Measurements from ENCODE around the gene IL1RL2.

The IL1RL2 gene

GRCh38 chr2:102186791-102187495 is at the start of gene IL1RL2:
Gene IL1RL2, plus strand, starts transcription at chr2:102187023. Its CDS starts 845 bp downstream, at chr2:102187868.
- Histone ChIP-seq H3K79me2 (ENCODE audit: insufficient read depth, low read length) (no peaks in the 10 kb centered on the region), H2AFZ (ENCODE audit: low read length) (no peak within 1 kb of the TSS), H3K9me3 (ENCODE audit: insufficient read depth, low read depth, low read length) (no peaks in the 10 kb centered on the region), H3K4me3 (ENCODE audit: low read length, poor library complexity, severe bottlenecking) (no peak within 1 kb of the TSS), H3F3A (ENCODE audit: low read depth) (no peaks in the 10 kb centered on the region), H3K9ac (ENCODE audit: low read depth, low read length, poor library complexity, severe bottlenecking) (no peak within 1 kb of the TSS), H3K36me3 (ENCODE audit: insufficient read depth, low read length) (no peaks in the 10 kb centered on the region), H3K27me3 (ENCODE audit: insufficient read depth, low read length, poor library complexity, severe bottlenecking) (no peaks in the 10 kb centered on the region), H3K4me2 (ENCODE audit: low read depth, low read length, poor library complexity, severe bottlenecking) (no peak within 1 kb of the TSS), H3K4me1 (ENCODE audit: insufficient read depth, low read length, poor library complexity, severe bottlenecking) (no peaks in the 10 kb centered on the region), H3K9me2 (replicated peaks; ENCODE audit: low read depth, low read length) (no peaks in the 10 kb centered on the region), H4K20me1 (ENCODE audit: insufficient read depth, low read length, poor library complexity, severe bottlenecking) (no peaks in the 10 kb centered on the region)
- TF ChIP-seq, protein P1, sequence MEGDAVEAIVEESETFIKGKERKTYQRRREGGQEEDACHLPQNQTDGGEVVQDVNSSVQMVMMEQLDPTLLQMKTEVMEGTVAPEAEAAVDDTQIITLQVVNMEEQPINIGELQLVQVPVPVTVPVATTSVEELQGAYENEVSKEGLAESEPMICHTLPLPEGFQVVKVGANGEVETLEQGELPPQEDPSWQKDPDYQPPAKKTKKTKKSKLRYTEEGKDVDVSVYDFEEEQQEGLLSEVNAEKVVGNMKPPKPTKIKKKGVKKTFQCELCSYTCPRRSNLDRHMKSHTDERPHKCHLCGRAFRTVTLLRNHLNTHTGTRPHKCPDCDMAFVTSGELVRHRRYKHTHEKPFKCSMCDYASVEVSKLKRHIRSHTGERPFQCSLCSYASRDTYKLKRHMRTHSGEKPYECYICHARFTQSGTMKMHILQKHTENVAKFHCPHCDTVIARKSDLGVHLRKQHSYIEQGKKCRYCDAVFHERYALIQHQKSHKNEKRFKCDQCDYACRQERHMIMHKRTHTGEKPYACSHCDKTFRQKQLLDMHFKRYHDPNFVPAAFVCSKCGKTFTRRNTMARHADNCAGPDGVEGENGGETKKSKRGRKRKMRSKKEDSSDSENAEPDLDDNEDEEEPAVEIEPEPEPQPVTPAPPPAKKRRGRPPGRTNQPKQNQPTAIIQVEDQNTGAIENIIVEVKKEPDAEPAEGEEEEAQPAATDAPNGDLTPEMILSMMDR (conservative IDR thresholded peaks at IDR 0.05; ENCODE audit: low read length) = no peak
- no peak for TF ChIP-seq EZH2phosphoT487 (IDR thresholded peaks at IDR 0.05; ENCODE audit: borderline replicate concordance)

DNA sequence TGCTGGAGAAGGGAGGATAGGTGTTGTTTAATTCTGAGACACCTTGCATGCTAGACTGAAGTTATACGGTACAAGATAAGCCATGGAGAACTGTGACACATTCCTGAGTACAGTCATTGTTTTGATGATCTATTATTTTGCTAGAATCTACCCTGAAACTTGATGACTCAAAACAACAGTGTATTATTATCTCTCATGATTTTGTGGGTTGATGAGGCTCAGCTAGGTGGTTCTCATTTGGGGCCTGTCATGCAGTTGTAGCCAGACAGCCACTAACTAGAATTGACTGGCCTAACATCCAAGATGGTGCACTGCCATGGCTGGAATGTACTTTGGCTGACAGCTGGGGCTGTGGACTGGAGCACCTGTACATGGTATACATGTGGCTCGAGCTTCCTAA is 49.7 kb upstream of the IL1RL2 start:
- peaks cover 14% of the 10 kb centered on the region for H3K4me1 ChIP-seq (ENCODE audit: insufficient read depth, low read length, poor library complexity, severe bottlenecking)
- no peak overlapping the region for H3K4me2 ChIP-seq (ENCODE audit: low read depth, low read length, poor library complexity, severe bottlenecking)
- H4K20me1 ChIP-seq (ENCODE audit: insufficient read depth, low read length, poor library complexity, severe bottlenecking) = no peaks in the 10 kb centered on the region
- no peaks in the 10 kb centered on the region for H3K36me3 ChIP-seq (ENCODE audit: insufficient read depth, low read length)
- H2AFZ ChIP-seq (ENCODE audit: low read length) = no peak overlapping the region
- H3K79me2 ChIP-seq (ENCODE audit: insufficient read depth, low read length) = no peaks in the 10 kb centered on the region
- H3K9me2 ChIP-seq (replicated peaks; ENCODE audit: low read depth, low read length) = no peaks in the 10 kb centered on the region
- no peak overlapping the region for H3K9ac ChIP-seq (ENCODE audit: low read depth, low read length, poor library complexity, severe bottlenecking)
- TF ChIP-seq EZH2phosphoT487 (IDR thresholded peaks at IDR 0.05; ENCODE audit: borderline replicate concordance) = no peak
- TF ChIP-seq, protein P1 (conservative IDR thresholded peaks at IDR 0.05; ENCODE audit: low read length) = no peak
- no peaks in the 10 kb centered on the region for H3K27me3 ChIP-seq (ENCODE audit: insufficient read depth, low read length, poor library complexity, severe bottlenecking)
- H3K9me3 ChIP-seq (ENCODE audit: insufficient read depth, low read depth, low read length) = no peaks in the 10 kb centered on the region
- H3F3A ChIP-seq (ENCODE audit: low read depth) = no peaks in the 10 kb centered on the region
- no peak overlapping the region for H3K4me3 ChIP-seq (ENCODE audit: low read length, poor library complexity, severe bottlenecking)

- H3K36me3 ChIP-seq (ENCODE audit: insufficient read depth, low read length) = no peaks in the 10 kb centered on the region
- no peaks in the 10 kb centered on the region for H3K27me3 ChIP-seq (ENCODE audit: insufficient read depth, low read length, poor library complexity, severe bottlenecking)
- H3K9me2 ChIP-seq (replicated peaks; ENCODE audit: low read depth, low read length) = no peaks in the 10 kb centered on the region
- H2AFZ ChIP-seq (ENCODE audit: low read length) = no peak overlapping the region
- H3K9ac ChIP-seq (ENCODE audit: low read depth, low read length, poor library complexity, severe bottlenecking) = no peak overlapping the region
- H3K4me3 ChIP-seq (ENCODE audit: low read length, poor library complexity, severe bottlenecking) = no peak overlapping the region
- no peaks in the 10 kb centered on the region for H4K20me1 ChIP-seq (ENCODE audit: insufficient read depth, low read length, poor library complexity, severe bottlenecking)
- TF ChIP-seq EZH2phosphoT487 (IDR thresholded peaks at IDR 0.05; ENCODE audit: borderline replicate concordance) = no peak
- TF ChIP-seq, protein P1 (conservative IDR thresholded peaks at IDR 0.05; ENCODE audit: low read length) = no peak
- no peaks in the 10 kb centered on the region for H3K79me2 ChIP-seq (ENCODE audit: insufficient read depth, low read length)
- H3K4me1 ChIP-seq (ENCODE audit: insufficient read depth, low read length, poor library complexity, severe bottlenecking) = peaks cover 14% of the 10 kb centered on the region
- no peak overlapping the region for H3K4me2 ChIP-seq (ENCODE audit: low read depth, low read length, poor library complexity, severe bottlenecking)
- H3K9me3 ChIP-seq (ENCODE audit: insufficient read depth, low read depth, low read length) = no peaks in the 10 kb centered on the region; the same call in 1 of the 2 replicates
- no peaks in the 10 kb centered on the region for H3F3A ChIP-seq (ENCODE audit: low read depth)
Measured at GRCh38 chr2:102138331-102138730, 48.5 kb upstream of the IL1RL2 start.

Measured in Loucy (cell line).